H9 (cell line): ENCODE results near the gene SPDYE1. TPM values are rescaled to one million over a fixed set of nuclear protein-coding genes. Genes with fewer than 3 reads are reported as not detected.

Source experiments
- DNase-seq: peaks from one replicate; pipeline ENCODE4 v3.0.0-alpha.2; 2017
- H2AFZ ChIP-seq: one replicate; pipeline ENCODE4 v1.6.1; 2013; ENCODE audit warnings: mild to moderate bottlenecking, low read length, control low read depth, moderate library complexity
- H2AK5ac ChIP-seq: 2 replicates; pipeline ENCODE4 v1.6.1; 2013; ENCODE audit warnings: low read length, control low read depth, mixed read lengths; ENCODE audit not compliant: insufficient read length
- H2BK120ac ChIP-seq: one replicate; pipeline ENCODE4 v1.6.1; 2013; ENCODE audit warnings: low read depth, mild to moderate bottlenecking, low read length, control low read depth, inconsistent platforms; ENCODE audit not compliant: poor library complexity, severe bottlenecking
- H2BK12ac ChIP-seq: 2 replicates; pipeline ENCODE4 v1.6.1; 2013; ENCODE audit warnings: low read length, control low read depth, mixed read lengths, low read depth; ENCODE audit not compliant: insufficient read length
- H2BK15ac ChIP-seq: 2 replicates; pipeline ENCODE4 v1.6.1; 2013; ENCODE audit warnings: low read depth, low read length, control low read depth
- H2BK20ac ChIP-seq: one replicate; pipeline ENCODE4 v1.6.1; 2013; ENCODE audit warnings: low read depth, mild to moderate bottlenecking, low read length, control low read depth, inconsistent platforms; ENCODE audit not compliant: poor library complexity, severe bottlenecking
- H2BK5ac ChIP-seq: 2 replicates; pipeline ENCODE4 v1.6.1; 2013; ENCODE audit warnings: low read length, control low read depth, mixed read lengths; ENCODE audit not compliant: insufficient read length
- H3K14ac ChIP-seq: 2 replicates; pipeline ENCODE4 v1.6.1; 2013; ENCODE audit warnings: low read length, control low read depth; ENCODE audit not compliant: insufficient read depth
- H3K18ac ChIP-seq: 2 replicates; pipeline ENCODE4 v1.6.1; 2013; ENCODE audit warnings: low read depth, mild to moderate bottlenecking, mixed read lengths, low read length, control low read depth; ENCODE audit not compliant: insufficient read length
- H3K23ac ChIP-seq: 2 replicates; pipeline ENCODE4 v1.6.1; 2013; ENCODE audit warnings: low read length, control low read depth, mixed read lengths, low read depth; ENCODE audit not compliant: insufficient read length
- H3K23me2 ChIP-seq: 2 replicates; pipeline ENCODE4 v1.6.1; 2013; ENCODE audit warnings: low read depth, mild to moderate bottlenecking, mixed read lengths, low read length, control low read depth; ENCODE audit not compliant: insufficient read length, poor library complexity, severe bottlenecking
- H3K27ac ChIP-seq: 2 replicates; pipeline ENCODE4 v1.5.1; 2013; ENCODE audit warnings: low read length, control low read depth, mixed read lengths, low read depth; ENCODE audit not compliant: insufficient read length
- H3K27me3 ChIP-seq: 2 replicates; pipeline ENCODE4 v1.6.1; 2013; ENCODE audit warnings: low read length, control low read depth, inconsistent platforms; ENCODE audit not compliant: insufficient read depth
- H3K4ac ChIP-seq: 2 replicates; pipeline ENCODE4 v1.6.1; 2013; ENCODE audit warnings: low read depth, mild to moderate bottlenecking, control low read depth, inconsistent platforms, low read length, moderate library complexity
- H3K4me1 ChIP-seq: 2 replicates; pipeline ENCODE4 v1.6.1; 2013; ENCODE audit warnings: low read length, control low read depth, inconsistent platforms; ENCODE audit not compliant: insufficient read depth
- H3K4me2 ChIP-seq: 2 replicates; pipeline ENCODE4 v1.6.1; 2013; ENCODE audit warnings: low read length, control low read depth, mixed read lengths; ENCODE audit not compliant: insufficient read length, insufficient read depth
- H3K56ac ChIP-seq: 2 replicates; pipeline ENCODE4 v1.6.1; 2013; ENCODE audit warnings: low read depth, mild to moderate bottlenecking, mixed read lengths, low read length, control low read depth; ENCODE audit not compliant: insufficient read length
- H3K79me1 ChIP-seq: 2 replicates; pipeline ENCODE4 v1.6.1; 2013; ENCODE audit warnings: low read depth, mild to moderate bottlenecking, moderate library complexity, low read length, control low read depth, inconsistent platforms; ENCODE audit not compliant: insufficient read depth, poor library complexity, severe bottlenecking
- H3K79me2 ChIP-seq: 2 replicates; pipeline ENCODE4 v1.6.1; 2013; ENCODE audit warnings: low read length, control low read depth, inconsistent platforms; ENCODE audit not compliant: insufficient read depth
- H3K9ac ChIP-seq: 2 replicates; pipeline ENCODE4 v1.6.1; 2013; ENCODE audit warnings: low read length, control low read depth, mixed read lengths; ENCODE audit not compliant: insufficient read length; ENCODE audit errors: extremely low read depth
- H3K9me3 ChIP-seq: one replicate; pipeline ENCODE4 v1.6.1; 2013; ENCODE audit warnings: low read depth, low read length, inconsistent platforms; ENCODE audit not compliant: control insufficient read depth
- H3T11ph ChIP-seq: one replicate; pipeline ENCODE4 v1.6.1; 2013; ENCODE audit warnings: mild to moderate bottlenecking, low read length, control low read depth, inconsistent platforms
- H4K20me1 ChIP-seq: one replicate; pipeline ENCODE4 v1.6.1; 2013; ENCODE audit not compliant: control insufficient read depth, insufficient read length, insufficient read depth
- H4K5ac ChIP-seq: 2 replicates; pipeline ENCODE4 v1.6.1; 2013; ENCODE audit warnings: low read depth, mild to moderate bottlenecking, mixed read lengths, low read length, control low read depth; ENCODE audit not compliant: insufficient read length
- H4K8ac ChIP-seq: replicated peaks from 2 replicates; pipeline ENCODE4 v1.6.1; 2013; ENCODE audit warnings: low read length, control low read depth, mixed read lengths, low read depth; ENCODE audit not compliant: insufficient read length
- H4K91ac ChIP-seq: 2 replicates; pipeline ENCODE4 v1.6.1; 2013; ENCODE audit warnings: low read depth, mild to moderate bottlenecking, moderate library complexity, mixed read lengths, low read length, control low read depth; ENCODE audit not compliant: insufficient read length
- H3K27ac Mint-ChIP-seq, 3 experiments: 2 replicates in 2 of 3; 3 replicates in 1 of 3; pipeline ENCODE4 v1.8.0; 2020 to 2021; ENCODE audit warnings: mixed read lengths in 3 of 3, mild to moderate bottlenecking in 1 of 3, moderate library complexity in 1 of 3
- H3K27me3 Mint-ChIP-seq: 2 replicates; pipeline ENCODE4 v1.8.0; 2021; ENCODE audit warnings: low read depth, mild to moderate bottlenecking, moderate library complexity, mixed read lengths
- H3K36me3 Mint-ChIP-seq, 3 experiments: 2 replicates in 2 of 3; 3 replicates in 1 of 3; pipeline ENCODE4 v1.8.0; 2020 to 2021; ENCODE audit warnings: low read depth in 3 of 3, mixed read lengths in 3 of 3; ENCODE audit not compliant: insufficient read depth in 1 of 3
- H3K4me1 Mint-ChIP-seq, 2 experiments: 2 replicates each; pipeline ENCODE4 v1.8.0; 2020; ENCODE audit warnings: mixed read lengths in 2 of 2
- H3K4me3 Mint-ChIP-seq, 2 experiments: 2 replicates in 1 of 2; 3 replicates in 1 of 2; pipeline ENCODE4 v1.8.0; 2020 to 2021; ENCODE audit warnings: mild to moderate bottlenecking in 2 of 2, mixed read lengths in 2 of 2, moderate library complexity in 1 of 2
- H3K9me3 Mint-ChIP-seq, 2 experiments: 2 replicates in 1 of 2; 3 replicates in 1 of 2; pipeline ENCODE4 v1.8.0; 2020; ENCODE audit warnings: mild to moderate bottlenecking in 2 of 2, mixed read lengths in 2 of 2, moderate library complexity in 1 of 2
- CTCF ChIP-seq: fragments of 200-600 bp; sonication (generic); conservative IDR thresholded peaks from 3 replicates; pipeline ENCODE4 v1.8.0; 2021; ENCODE audit warnings: antibody characterized with exemption, mild to moderate bottlenecking
- WGBS: extraction: QIAGEN DNeasy Blood & Tissue Kit; methylation state at CpG from one replicate; pipeline ENCODE4 v1.1.7; 2013; ENCODE audit warnings: missing lambda C conversion rate, low lambda C conversion rate, mixed read lengths; ENCODE audit not compliant: insufficient read length; ENCODE audit errors: extremely low coverage; 5-methylcytosine and 5-hydroxymethylcytosine counted together
- total RNA-seq: library from RNA; stranded (reverse); gene quantifications from 2 replicates; pipeline ENCODE4 v1.2.1, GENCODE V29; 2021

SPDYE1 gene
- total RNA-seq, 1 experiment from 2014 or later = not detected

GRCh38 chr7:44057849-44058758, 60.4 kb downstream of the SPDYE1 start:
- no peak for TF ChIP-seq CTCF
- no peak overlapping the region for H3K4me3 Mint-ChIP-seq
- H3K27ac Mint-ChIP-seq = no peak overlapping the region

More at GRCh38 chr7:44057849-44058758, 60.4 kb downstream of the SPDYE1 start:
- H3T11ph ChIP-seq = no peak overlapping the region
- no peak overlapping the region for H3K4me2 ChIP-seq
- H3K79me2 ChIP-seq = no peaks in the 10 kb centered on the region
- H2BK120ac ChIP-seq = no peak overlapping the region
- no peak overlapping the region for H2BK15ac ChIP-seq
- no peaks in the 10 kb centered on the region for H3K27me3 ChIP-seq
- no CpG with 5 or more reads among the region's 30 CpGs for WGBS
- no peaks in the 10 kb centered on the region for H4K20me1 ChIP-seq
- no peaks in the 10 kb centered on the region for H3K23me2 ChIP-seq
- H3K23ac ChIP-seq = no peak overlapping the region
- Mint-ChIP-seq H3K27me3 (no peaks in the 10 kb centered on the region), H3K36me3 (peaks cover 16 to 71% (median 46%) of the 10 kb centered on the region in 3 experiments; a peak in 6 of 7 replicates), H3K9me3 (no peaks in the 10 kb centered on the region; a peak in 2 of 5 replicates), H3K4me1 (peaks cover under 1 to 2% of the 10 kb centered on the region in 2 experiments; a peak in 1 of 4 replicates)
- H2AK5ac ChIP-seq = no peak overlapping the region
- H3K9me3 ChIP-seq = no peaks in the 10 kb centered on the region
- no peak overlapping the region for H3K18ac ChIP-seq
- H3K27ac ChIP-seq = no peak overlapping the region
- no peak overlapping the region for H2BK5ac ChIP-seq
- no peak overlapping the region for H2AFZ ChIP-seq
- no peak overlapping the region for H3K56ac ChIP-seq
- no peak overlapping the region for H4K91ac ChIP-seq
- H3K79me1 ChIP-seq = no peaks in the 10 kb centered on the region
- H4K8ac ChIP-seq = no peak overlapping the region
- no peak overlapping the region for H2BK12ac ChIP-seq
- no peak overlapping the region for H3K4ac ChIP-seq
- H4K5ac ChIP-seq = no peak overlapping the region
- H3K4me1 ChIP-seq = no peaks in the 10 kb centered on the region
- no peak overlapping the region for H2BK20ac ChIP-seq
- DNase-seq = no peak
- H3K9ac ChIP-seq = no peak overlapping the region
- H3K14ac ChIP-seq = no peak overlapping the region
